ENCODE results near the gene AGO3.

AGO3 gene

DNA sequence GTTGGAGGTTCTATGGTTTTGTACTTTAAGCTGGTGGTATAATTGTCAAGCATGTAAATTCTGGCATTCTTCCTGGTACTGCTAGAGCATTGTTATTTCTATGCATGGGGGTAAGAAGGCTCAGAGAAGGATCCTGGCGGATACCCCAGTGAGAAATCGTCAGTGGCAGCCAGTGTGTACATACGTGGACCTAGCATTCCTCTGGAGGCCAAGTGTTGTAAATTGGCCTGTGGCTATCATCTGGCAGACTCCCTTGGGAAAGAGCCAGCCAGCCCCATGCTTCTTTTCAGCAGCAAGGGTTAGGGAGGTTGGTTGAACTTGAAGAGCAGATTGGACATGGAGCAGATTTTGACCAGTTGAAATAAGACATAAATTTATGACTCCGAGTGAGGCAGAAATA is 5.2 kb upstream of the AGO3 start:
- 91% methylated on average over 4 of the region's 4 CpGs for WGBS
- Histone ChIP-seq H3K4me3 (ENCODE audit: low read length) (no peak overlapping the region), H3K9ac (ENCODE audit: low read depth, low read length) (no peak overlapping the region), H3K9me3 (ENCODE audit: insufficient read depth, low read depth, low read length) (no peaks in the 10 kb centered on the region), H3K27ac (ENCODE audit: low read depth, low read length) (no peak overlapping the region), H3K27me3 (ENCODE audit: insufficient read depth, low read length) (no peaks in the 10 kb centered on the region), H3K4me1 (ENCODE audit: insufficient read depth, low read length) (peaks cover 8% of the 10 kb centered on the region; the same call in 1 of the 2 replicates), H3K36me3 (ENCODE audit: insufficient read depth, low read length) (peaks cover 45% of the 10 kb centered on the region)

DNA sequence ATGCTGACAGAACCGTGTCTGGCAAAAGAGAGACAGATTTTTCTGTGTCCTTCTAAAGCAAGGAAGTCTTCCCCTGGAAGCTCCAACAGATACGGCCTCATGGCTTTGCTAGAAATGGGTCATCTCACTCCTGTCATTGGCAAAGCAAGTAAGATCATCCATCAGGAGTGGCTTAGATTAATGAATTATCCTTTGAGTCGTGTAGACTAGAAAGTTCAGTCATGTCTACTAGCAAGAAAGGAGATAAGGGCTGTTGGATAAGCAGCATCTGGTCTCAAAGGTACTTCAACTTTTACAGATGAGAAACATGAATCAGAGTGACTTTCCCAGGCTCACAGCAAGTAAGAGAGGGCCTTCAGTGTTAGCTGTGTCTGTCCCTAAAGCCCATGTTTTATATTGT is 3.4 kb upstream of the AGO3 start:
- H3K9me3 ChIP-seq (ENCODE audit: insufficient read depth, low read depth, low read length), result no peaks in the 10 kb centered on the region
- no peak overlapping the region for H3K9ac ChIP-seq (ENCODE audit: low read depth, low read length)
- 92% methylated on average over 3 of the region's 3 CpGs for WGBS
- no peak overlapping the region for H3K27ac ChIP-seq (ENCODE audit: low read depth, low read length)
- H3K4me3 ChIP-seq (ENCODE audit: low read length), result no peak overlapping the region
- peaks cover 14% of the 10 kb centered on the region for H3K4me1 ChIP-seq (ENCODE audit: insufficient read depth, low read length)
- peaks cover 27% of the 10 kb centered on the region for H3K36me3 ChIP-seq (ENCODE audit: insufficient read depth, low read length)
- H3K27me3 ChIP-seq (ENCODE audit: insufficient read depth, low read length), result no peaks in the 10 kb centered on the region

DNA sequence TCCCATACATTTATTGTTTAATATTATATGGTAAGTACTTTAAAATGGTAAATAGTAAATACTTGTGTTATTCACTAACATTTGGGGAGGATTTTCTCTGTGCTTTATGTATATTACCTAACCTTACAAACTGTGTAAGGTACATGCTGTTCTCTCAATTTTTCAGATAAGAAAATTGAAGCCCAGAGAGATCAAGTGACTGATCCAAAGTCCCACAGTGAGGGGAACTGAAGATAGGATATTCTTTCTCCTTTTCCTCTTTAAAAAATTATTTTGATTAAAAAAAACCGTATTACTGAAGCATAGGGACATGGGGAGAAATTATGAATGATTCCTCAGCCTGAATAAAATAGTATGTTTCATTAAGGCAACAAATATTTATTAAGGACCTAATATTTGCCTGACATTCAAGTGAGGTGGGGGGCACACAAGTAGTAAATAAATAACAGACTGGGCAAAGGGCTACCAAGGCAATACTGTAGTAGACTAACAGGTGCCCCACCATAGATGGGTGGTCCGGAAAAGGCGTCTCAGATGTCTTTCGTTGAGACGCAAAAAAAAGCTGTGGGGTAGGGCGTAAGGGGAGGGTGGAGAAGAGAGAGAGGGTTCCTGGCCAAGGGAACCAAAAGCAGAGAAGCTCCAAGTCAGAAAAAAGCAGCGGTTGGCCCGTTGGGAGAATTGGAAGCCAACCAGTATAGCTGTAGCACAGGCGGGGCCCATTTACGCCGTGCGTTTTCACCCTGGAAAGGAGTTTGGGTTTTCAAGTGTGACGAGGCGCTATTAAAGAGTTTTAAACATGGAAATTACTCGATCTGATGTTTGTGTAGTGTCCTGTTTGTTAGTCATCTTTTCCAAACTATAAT is 944 bp upstream of the AGO3 start:
- H3K36me3 ChIP-seq (ENCODE audit: insufficient read depth, low read length), result peaks cover 8% of the 10 kb centered on the region; the same call in 1 of the 2 replicates
- no peaks in the 10 kb centered on the region for H3K9me3 ChIP-seq (ENCODE audit: insufficient read depth, low read depth, low read length)
- peak overlapping the region; percentile 99 for H3K27ac ChIP-seq (ENCODE audit: low read depth, low read length)
- peak overlapping the region; percentile 99 for H3K4me3 ChIP-seq (ENCODE audit: low read length)
- WGBS, result 2% methylated on average over 13 of the region's 15 CpGs
- H3K4me1 ChIP-seq (ENCODE audit: insufficient read depth, low read length), result peaks cover 28% of the 10 kb centered on the region
- H3K27me3 ChIP-seq (ENCODE audit: insufficient read depth, low read length), result no peaks in the 10 kb centered on the region
- peak overlapping the region; percentile 89 for H3K9ac ChIP-seq (ENCODE audit: low read depth, low read length)

DNA sequence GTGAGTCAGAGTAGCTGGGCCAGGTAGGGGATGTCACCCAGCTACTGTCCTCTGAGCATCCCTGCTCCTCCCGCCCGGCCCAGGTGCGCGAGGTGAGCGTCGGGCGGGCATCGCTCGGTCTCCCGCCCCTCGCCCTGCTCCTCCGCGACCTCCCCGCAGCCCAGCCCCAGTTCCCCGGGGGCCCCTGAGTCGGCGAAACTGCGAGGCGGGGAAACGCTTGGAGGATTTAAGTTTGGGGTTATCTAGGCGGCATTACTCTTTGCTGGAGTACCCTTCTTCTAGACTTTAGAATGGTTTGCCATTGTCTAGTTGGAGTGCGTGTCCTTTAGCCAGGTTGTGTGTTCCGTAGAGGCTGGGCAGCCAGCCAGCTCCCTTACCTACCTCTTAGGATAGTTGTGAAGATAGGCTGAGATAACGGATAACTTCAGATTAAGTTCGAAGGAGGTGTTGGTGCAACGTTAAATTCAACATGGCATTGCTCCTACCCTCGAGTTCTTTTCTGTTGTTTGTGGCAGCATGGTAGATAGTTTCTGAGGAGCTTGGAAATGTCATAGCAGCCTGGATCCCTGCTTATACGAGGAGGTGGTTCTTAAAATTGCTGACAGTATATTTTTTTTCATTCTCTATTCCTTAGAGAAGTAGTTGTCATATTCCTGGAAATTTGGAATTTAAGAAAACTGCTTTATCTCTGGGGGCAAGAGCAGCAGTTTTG is 697 bp downstream of the AGO3 start:
- Histone ChIP-seq H3K9me3 (ENCODE audit: insufficient read depth, low read depth, low read length) (no peaks in the 10 kb centered on the region), H3K27me3 (ENCODE audit: insufficient read depth, low read length) (no peaks in the 10 kb centered on the region), H3K9ac (ENCODE audit: low read depth, low read length) (peak overlapping the region; percentile 89), H3K4me1 (ENCODE audit: insufficient read depth, low read length) (peaks cover 41% of the 10 kb centered on the region), H3K4me3 (ENCODE audit: low read length) (peak overlapping the region; percentile 99), H3K36me3 (ENCODE audit: insufficient read depth, low read length) (0 out of 2 replicates have a peak, but pooled peaks cover under 1% of the 10 kb centered on the region), H3K27ac (ENCODE audit: low read depth, low read length) (peak overlapping the region; percentile 99)
- WGBS, result under 1% methylated on average over 25 of the region's 28 CpGs

DNA sequence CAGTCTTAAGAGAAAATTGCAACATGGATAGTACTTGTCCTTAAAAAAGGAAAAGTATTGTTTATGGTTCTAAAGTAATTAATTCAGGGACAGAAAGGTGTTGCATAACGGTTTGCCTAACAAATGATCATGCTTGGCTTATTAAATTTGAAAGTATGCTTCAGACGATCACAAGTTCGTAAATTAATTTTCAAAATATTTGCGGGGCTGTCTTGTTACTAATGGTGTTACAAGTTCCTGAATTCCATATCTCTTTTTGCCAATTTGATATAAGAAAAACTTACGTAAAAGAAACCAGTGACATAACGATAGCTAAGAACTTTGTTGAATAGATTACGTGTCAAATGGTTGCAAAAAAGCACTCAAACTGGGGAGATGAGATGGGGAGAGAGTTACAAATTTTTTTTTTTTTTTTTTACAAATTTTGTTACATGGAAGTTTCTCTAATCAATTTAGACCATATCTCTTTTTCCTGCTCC is 1.3 kb downstream of the AGO3 start:
- H3K27me3 ChIP-seq (ENCODE audit: insufficient read depth, low read length), result no peaks in the 10 kb centered on the region
- H3K4me3 ChIP-seq (ENCODE audit: low read length), result peak overlapping the region; percentile 99
- no peaks in the 10 kb centered on the region for H3K36me3 ChIP-seq (ENCODE audit: insufficient read depth, low read length)
- peak overlapping the region; percentile 89 for H3K9ac ChIP-seq (ENCODE audit: low read depth, low read length)
- 76% methylated on average over 7 of the region's 7 CpGs for WGBS
- peaks cover 41% of the 10 kb centered on the region for H3K4me1 ChIP-seq (ENCODE audit: insufficient read depth, low read length)
- no peaks in the 10 kb centered on the region for H3K9me3 ChIP-seq (ENCODE audit: insufficient read depth, low read depth, low read length)
- peak overlapping the region; percentile 99; the same call in 1 of the 2 replicates for H3K27ac ChIP-seq (ENCODE audit: low read depth, low read length)

DNA sequence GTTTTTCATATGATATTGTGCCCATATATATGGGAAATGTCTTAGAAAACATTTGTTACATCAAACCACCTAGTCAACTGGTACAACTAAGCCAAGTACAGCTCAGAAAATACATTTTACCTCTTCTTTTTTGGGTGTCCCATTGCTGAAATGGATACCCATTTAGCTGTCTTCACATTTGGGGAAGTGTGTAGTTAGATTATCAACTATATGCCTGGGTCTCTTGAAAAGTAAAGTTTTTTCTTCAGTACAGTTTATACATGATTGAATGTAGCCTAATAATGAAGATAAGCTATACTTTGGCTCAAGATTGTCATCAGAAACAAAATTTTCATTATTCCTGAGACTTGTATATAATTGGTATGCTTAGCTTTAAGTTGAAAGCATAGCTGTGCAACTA is 2.0 kb downstream of the AGO3 start:
- H3K36me3 ChIP-seq (ENCODE audit: insufficient read depth, low read length), result no peaks in the 10 kb centered on the region
- H3K9ac ChIP-seq (ENCODE audit: low read depth, low read length), result no peak overlapping the region
- no peak overlapping the region for H3K27ac ChIP-seq (ENCODE audit: low read depth, low read length)
- H3K4me3 ChIP-seq (ENCODE audit: low read length), result peak overlapping the region; percentile 99
- no peaks in the 10 kb centered on the region for H3K9me3 ChIP-seq (ENCODE audit: insufficient read depth, low read depth, low read length)
- no peaks in the 10 kb centered on the region for H3K27me3 ChIP-seq (ENCODE audit: insufficient read depth, low read length)
- peaks cover 41% of the 10 kb centered on the region for H3K4me1 ChIP-seq (ENCODE audit: insufficient read depth, low read length)

DNA sequence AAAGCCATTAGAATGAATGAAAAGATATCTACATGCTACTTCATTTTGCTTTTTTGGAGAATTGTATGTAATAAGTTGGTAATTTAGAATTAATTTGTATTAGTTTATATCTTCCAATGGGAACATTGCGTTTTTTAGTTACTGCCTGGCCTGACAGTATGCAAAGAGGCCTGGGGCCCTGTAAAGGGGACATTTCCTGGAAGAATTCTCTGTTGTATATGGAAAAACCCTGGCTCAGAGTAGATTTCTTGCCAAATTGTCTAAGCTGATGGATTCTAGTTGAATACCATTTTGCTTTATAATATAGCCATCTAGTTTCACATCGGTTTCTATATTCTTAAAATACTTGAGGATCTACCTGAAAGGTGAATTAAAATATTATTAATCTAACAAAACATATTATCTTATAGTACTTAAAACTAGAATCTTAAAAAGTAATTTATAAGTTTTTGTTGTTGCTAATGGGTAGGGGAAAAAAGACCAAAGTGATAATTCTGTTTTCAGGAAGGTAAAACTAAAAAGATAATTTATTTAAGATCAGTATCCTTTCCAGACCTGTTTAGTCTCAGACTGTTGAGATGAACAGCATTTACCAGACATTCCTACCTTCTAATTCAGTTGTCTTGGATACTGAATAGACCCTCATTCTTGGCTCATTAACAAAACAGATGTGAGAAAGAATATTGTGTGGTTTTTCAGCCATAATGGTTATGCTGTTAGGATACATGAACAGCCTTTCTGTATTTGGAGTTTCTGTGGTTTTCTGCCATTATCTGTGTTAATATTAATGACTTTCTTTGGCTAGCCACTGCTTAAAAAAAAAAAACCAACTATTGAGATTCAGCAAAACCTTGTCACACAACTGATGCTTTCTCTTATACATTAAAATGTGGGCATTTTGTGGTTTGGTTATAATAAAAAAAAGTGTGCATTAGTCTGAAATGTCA is 4.8 kb downstream of the AGO3 start:
- 51% methylated on average over 1 of the region's 2 CpGs for WGBS
- H3K4me3 ChIP-seq (ENCODE audit: low read length), result no peak overlapping the region
- H3K9me3 ChIP-seq (ENCODE audit: insufficient read depth, low read depth, low read length), result no peaks in the 10 kb centered on the region

DNA sequence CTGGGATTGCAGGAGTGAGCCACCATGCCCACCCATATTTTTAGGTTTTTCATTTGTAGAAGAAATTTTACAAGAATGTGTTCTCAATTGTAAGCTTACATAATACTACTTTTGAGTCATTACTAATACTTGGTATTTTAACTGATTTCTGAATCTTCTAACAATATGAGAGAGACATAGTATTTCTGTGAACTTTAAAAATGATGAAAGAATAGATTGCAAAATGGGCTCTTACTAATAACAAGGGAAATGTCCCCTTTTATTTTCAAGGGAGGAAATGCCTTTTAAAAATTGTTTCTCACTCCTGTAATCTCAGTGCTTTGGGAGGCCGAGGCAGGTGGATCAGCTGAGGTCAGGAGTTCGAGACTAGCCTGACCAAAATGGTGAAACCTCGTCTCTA is 5.9 kb downstream of the AGO3 start:
- Histone ChIP-seq H3K27ac (ENCODE audit: low read depth, low read length) (no peak overlapping the region), H3K27me3 (ENCODE audit: insufficient read depth, low read length) (no peaks in the 10 kb centered on the region), H3K4me3 (ENCODE audit: low read length) (no peak overlapping the region), H3K9ac (ENCODE audit: low read depth, low read length) (no peak overlapping the region), H3K4me1 (ENCODE audit: insufficient read depth, low read length) (peaks cover 33% of the 10 kb centered on the region), H3K9me3 (ENCODE audit: insufficient read depth, low read depth, low read length) (no peaks in the 10 kb centered on the region), H3K36me3 (ENCODE audit: insufficient read depth, low read length) (no peaks in the 10 kb centered on the region)
- WGBS, result 98% methylated on average over 3 of the region's 3 CpGs

More for the DNA sequence above, 4.8 kb downstream of the AGO3 start:
- H3K36me3 ChIP-seq (ENCODE audit: insufficient read depth, low read length), result no peaks in the 10 kb centered on the region
- H3K4me1 ChIP-seq (ENCODE audit: insufficient read depth, low read length), result peaks cover 33% of the 10 kb centered on the region
- no peak overlapping the region for H3K27ac ChIP-seq (ENCODE audit: low read depth, low read length)
- H3K27me3 ChIP-seq (ENCODE audit: insufficient read depth, low read length), result no peaks in the 10 kb centered on the region
- H3K9ac ChIP-seq (ENCODE audit: low read depth, low read length), result no peak overlapping the region

DNA sequence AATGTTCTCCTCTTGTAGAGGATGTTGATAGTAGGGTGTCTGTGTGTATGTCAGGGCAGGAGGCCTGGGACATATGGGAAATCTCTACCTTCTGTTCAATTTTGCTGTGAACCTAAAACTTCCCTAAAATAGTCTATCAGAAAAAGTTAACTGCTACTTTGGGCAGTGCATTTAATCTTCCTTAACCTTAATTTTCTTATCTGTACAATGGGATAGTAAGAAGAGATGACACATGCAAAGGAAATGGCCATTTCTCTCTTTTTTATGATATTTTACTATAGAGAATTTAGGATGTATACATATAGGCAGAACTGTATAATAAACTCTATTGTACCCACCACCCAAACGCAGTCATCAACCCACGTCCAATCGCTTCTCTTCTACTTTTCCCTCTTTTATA is 8.6 kb downstream of the AGO3 start:
- no peaks in the 10 kb centered on the region for H3K27me3 ChIP-seq (ENCODE audit: insufficient read depth, low read length)
- H3K9me3 ChIP-seq (ENCODE audit: insufficient read depth, low read depth, low read length), result no peaks in the 10 kb centered on the region
- peaks cover 14% of the 10 kb centered on the region for H3K4me1 ChIP-seq (ENCODE audit: insufficient read depth, low read length)
- H3K36me3 ChIP-seq (ENCODE audit: insufficient read depth, low read length), result no peaks in the 10 kb centered on the region
- WGBS, result no CpG with 5 or more reads among the region's 3 CpGs
- no peak overlapping the region for H3K9ac ChIP-seq (ENCODE audit: low read depth, low read length)
- H3K4me3 ChIP-seq (ENCODE audit: low read length), result no peak overlapping the region
- H3K27ac ChIP-seq (ENCODE audit: low read depth, low read length), result no peak overlapping the region

DNA sequence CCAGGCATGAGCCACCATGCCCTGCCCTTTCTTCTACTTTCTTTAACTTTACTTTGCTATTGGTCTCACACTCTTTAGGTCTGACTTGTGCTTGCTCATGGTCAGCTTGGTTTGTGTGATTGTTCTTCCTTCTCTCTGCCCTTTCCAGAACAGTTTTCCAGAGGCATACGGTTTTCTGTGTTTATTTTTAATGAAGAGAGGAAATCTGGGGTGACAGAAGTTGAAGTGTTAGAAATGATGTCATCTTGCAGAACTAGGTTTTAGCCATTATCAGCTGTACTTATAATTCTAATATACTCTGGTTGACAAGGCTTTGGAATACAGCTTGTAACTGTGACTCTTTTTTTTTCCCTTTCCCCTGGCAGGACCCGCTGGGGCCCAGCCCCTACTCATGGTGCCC is 14.4 kb downstream of the AGO3 start:
- 91% methylated on average over 2 of the region's 2 CpGs for WGBS

More for the DNA sequence above, 14.4 kb downstream of the AGO3 start:
- no peaks in the 10 kb centered on the region for H3K9me3 ChIP-seq (ENCODE audit: insufficient read depth, low read depth, low read length)
- peaks cover 9% of the 10 kb centered on the region for H3K4me1 ChIP-seq (ENCODE audit: insufficient read depth, low read length)
- H3K27ac ChIP-seq (ENCODE audit: low read depth, low read length), result no peak overlapping the region
- no peak overlapping the region for H3K4me3 ChIP-seq (ENCODE audit: low read length)
- H3K36me3 ChIP-seq (ENCODE audit: insufficient read depth, low read length), result peaks cover 5% of the 10 kb centered on the region; the same call in 1 of the 2 replicates
- no peak overlapping the region for H3K9ac ChIP-seq (ENCODE audit: low read depth, low read length)
- H3K27me3 ChIP-seq (ENCODE audit: insufficient read depth, low read length), result no peaks in the 10 kb centered on the region
